SH-SY5Y (cell line): ENCODE data around the gene SF3B6.

Experiments
- GATA2 ChIP-seq: IDR thresholded peaks from 2 replicates; pipeline ENCODE4 v1.6.1; 2011; ENCODE audit warnings: mild to moderate bottlenecking, low read depth, low read length
- GATA3 ChIP-seq: IDR thresholded peaks from 2 replicates; pipeline ENCODE4 v1.6.1; 2011; ENCODE audit warnings: low read depth, mild to moderate bottlenecking, low read length, moderate library complexity

DNA sequence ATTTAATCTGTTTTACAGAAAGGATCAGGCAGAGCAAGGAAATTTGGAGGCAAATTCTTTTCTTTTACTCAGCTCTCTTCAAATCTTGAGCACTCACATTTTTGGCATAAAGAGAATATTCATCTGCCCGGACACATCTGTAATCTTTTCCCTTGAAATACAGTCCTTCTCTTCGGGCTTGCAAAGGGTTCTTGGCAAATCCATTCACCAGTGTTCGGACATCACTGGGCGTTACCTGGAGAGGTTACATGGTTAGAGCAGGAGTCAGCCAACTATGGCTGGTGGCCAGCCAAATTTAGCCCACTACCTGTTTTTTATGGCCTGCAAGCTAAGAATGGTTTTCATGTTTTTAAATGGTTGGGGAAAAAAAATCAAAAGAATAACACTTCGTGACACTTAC, 44.9 kb upstream of the SF3B6 start:
- TF ChIP-seq GATA3 (no peak), GATA2 (no peak)
